Erythroblast (primary cell): ENCODE data around the gene C3orf52.

ENCODE experiments used
- GATA1 ChIP-seq: IDR thresholded peaks from 2 replicates; pipeline ENCODE4 v1.6.1; 2011; ENCODE audit warnings: low read depth, mild to moderate bottlenecking, control low read depth, low read length, moderate library complexity
- POLR2A ChIP-seq: IDR thresholded peaks from 2 replicates; pipeline ENCODE4 v1.6.1; 2011; ENCODE audit warnings: mild to moderate bottlenecking, low read length

DNA sequence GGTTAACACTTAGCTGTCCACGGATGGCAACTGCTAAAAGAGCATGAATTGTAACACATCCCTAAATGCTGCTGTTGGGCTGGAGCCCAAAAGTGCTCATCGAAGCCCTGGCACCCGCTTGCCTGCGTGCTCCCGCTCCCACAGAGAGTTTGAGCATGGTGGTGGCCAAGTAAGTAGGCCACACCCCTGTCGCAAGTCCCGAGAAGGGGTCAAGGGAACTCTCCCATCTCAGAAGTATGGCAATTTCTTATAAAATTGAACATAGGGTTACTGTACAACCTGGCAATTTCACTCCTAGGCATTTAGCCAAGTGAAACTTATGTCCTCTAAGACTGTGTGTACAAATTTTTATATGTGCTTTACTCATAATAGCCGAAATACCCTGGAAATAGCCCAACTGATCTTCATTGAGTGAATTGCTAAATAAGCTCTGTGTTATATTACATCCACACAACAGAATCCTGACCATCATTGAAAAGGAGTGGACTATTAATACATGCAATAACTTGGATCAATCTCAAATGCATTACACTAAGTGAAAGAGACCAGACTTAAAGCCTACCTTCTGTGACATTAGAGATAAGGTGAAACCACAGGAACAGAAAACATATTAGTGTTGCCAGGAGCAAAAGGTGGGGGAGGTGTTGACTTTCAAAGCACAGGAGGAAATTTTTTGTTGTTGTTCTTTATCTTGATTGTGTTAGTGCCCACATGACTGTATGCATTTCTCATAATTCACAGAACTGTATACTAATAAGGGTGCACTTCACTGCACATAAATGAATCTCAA, 48.3 kb downstream of the C3orf52 start:
- TF ChIP-seq POLR2A: no peak
- TF ChIP-seq GATA1: no peak
